MM.1S (cell line): ENCODE data around the gene GPX7.
"Not testable (repeated sequence)": the region's sequence is repeated elsewhere in the genome, so short reads cannot be mapped to it uniquely, and the experiment has no call there.

Experiments used
- DNase-seq: peaks from one replicate; pipeline ENCODE4 v3.0.0-alpha.2; 2015
- H2AFZ ChIP-seq: fragments of 300-600 bp; sonication (generic); 2 replicates; pipeline ENCODE4 v1.6.0; 2016; ENCODE audit warnings: antibody characterized with exemption, low read length
- H3F3A ChIP-seq: fragments of 300-600 bp; sonication (generic); 2 replicates; pipeline ENCODE4 v1.6.1; 2016; ENCODE audit warnings: mild to moderate bottlenecking, antibody characterized with exemption, low read length, moderate library complexity, mixed read lengths; ENCODE audit not compliant: insufficient read depth
- H3K27ac ChIP-seq: fragments of 300-600 bp; sonication (generic); 2 replicates; pipeline ENCODE4 v1.5.1; 2016; ENCODE audit warnings: mild to moderate bottlenecking, low read length
- H3K27me3 ChIP-seq: fragments of 300-600 bp; sonication (generic); replicated peaks from 2 replicates; pipeline ENCODE4 v1.6.0; 2016; ENCODE audit warnings: low read length; ENCODE audit not compliant: insufficient read depth
- H3K36me3 ChIP-seq: fragments of 300-600 bp; sonication (generic); replicated peaks from 2 replicates; pipeline ENCODE4 v1.6.1; 2016; ENCODE audit warnings: mild to moderate bottlenecking, low read length, mixed read lengths; ENCODE audit not compliant: insufficient read depth
- H3K4me1 ChIP-seq: fragments of 300-600 bp; sonication (generic); 2 replicates; pipeline ENCODE4 v1.6.1; 2016; ENCODE audit warnings: low read length, mixed read lengths
- H3K4me2 ChIP-seq: fragments of 300-600 bp; sonication (generic); 2 replicates; pipeline ENCODE4 v1.6.0; 2016; ENCODE audit warnings: low read depth, low read length
- H3K4me3 ChIP-seq: fragments of 300-600 bp; sonication (generic); 2 replicates; pipeline ENCODE4 v1.5.1; 2016; ENCODE audit warnings: low read length, mixed read lengths
- H3K79me2 ChIP-seq: fragments of 300-600 bp; sonication (generic); 2 replicates; pipeline ENCODE4 v1.6.1; 2016; ENCODE audit warnings: mixed run types, low read length, mixed read lengths
- H3K9ac ChIP-seq: fragments of 300-600 bp; sonication (generic); 2 replicates; pipeline ENCODE4 v1.6.1; 2016; ENCODE audit warnings: low read length, mixed read lengths
- H3K9me2 ChIP-seq: fragments of 300-600 bp; sonication (generic); replicated peaks from 2 replicates; pipeline ENCODE4 v1.6.1; 2016; ENCODE audit warnings: mild to moderate bottlenecking, low read length, mixed read lengths; ENCODE audit not compliant: insufficient read depth
- H3K9me3 ChIP-seq: fragments of 300-600 bp; sonication (generic); replicated peaks from 2 replicates; pipeline ENCODE4 v1.6.1; 2016; ENCODE audit warnings: mild to moderate bottlenecking, low read length, mixed read lengths; ENCODE audit not compliant: insufficient read depth
- H4K20me1 ChIP-seq: fragments of 300-600 bp; sonication (generic); 2 replicates; pipeline ENCODE4 v1.6.1; 2016; ENCODE audit warnings: mild to moderate bottlenecking, low read length, moderate library complexity, mixed read lengths; ENCODE audit not compliant: insufficient read depth
- CTCF ChIP-seq: fragments of 300-600 bp; sonication (generic); IDR thresholded peaks from 2 replicates; pipeline ENCODE4 v1.5.1; 2016; ENCODE audit warnings: antibody characterized with exemption, low read length, mixed read lengths
- EZH2 ChIP-seq: fragments of 300-600 bp; sonication (generic); optimal IDR thresholded peaks from 2 replicates; pipeline ENCODE3; 2017; ENCODE audit warnings: low read depth, mild to moderate bottlenecking, antibody characterized with exemption, low read length, mixed read lengths
- EZH2phosphoT487 ChIP-seq: fragments of 300-600 bp; sonication (generic); IDR thresholded peaks from 2 replicates; pipeline ENCODE4 v1.6.1; 2018; ENCODE audit warnings: antibody characterized with exemption, low read length

Gene GPX7

DNA sequence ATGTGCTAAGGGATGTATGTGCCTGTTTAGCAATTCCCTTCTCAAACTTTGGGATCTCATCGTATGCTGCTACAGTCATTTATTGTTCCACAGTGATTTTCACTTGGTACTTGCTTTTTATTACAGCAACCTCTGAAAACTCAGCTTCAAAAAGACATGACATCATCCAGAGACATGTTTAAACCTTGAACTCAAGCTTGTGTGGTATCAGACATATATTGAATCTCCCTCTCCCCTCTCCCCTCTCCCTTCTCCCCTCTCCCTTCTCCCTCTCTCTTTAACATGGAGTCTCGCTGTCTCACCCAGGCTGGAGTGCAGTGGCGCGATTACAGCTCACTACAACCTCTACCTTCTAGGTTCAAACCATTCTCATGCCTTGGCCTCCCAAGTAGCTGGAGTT, 29.8 kb upstream of the GPX7 start:
- H4K20me1 ChIP-seq: no peaks in the 10 kb centered on the region
- H3K27me3 ChIP-seq: no peaks in the 10 kb centered on the region
- no peak overlapping the region for H3K4me3 ChIP-seq
- H3K9me3 ChIP-seq: no peaks in the 10 kb centered on the region
- no peak overlapping the region for H2AFZ ChIP-seq
- no peaks in the 10 kb centered on the region for H3K9me2 ChIP-seq
- H3F3A ChIP-seq: no peaks in the 10 kb centered on the region
- H3K27ac ChIP-seq: no peak overlapping the region
- TF ChIP-seq CTCF: no peak
- TF ChIP-seq EZH2phosphoT487: no peak
- no peak for TF ChIP-seq EZH2
- no peak overlapping the region for H3K4me2 ChIP-seq
- DNase-seq: no peak
- H3K36me3 ChIP-seq: no peaks in the 10 kb centered on the region
- no peak overlapping the region for H3K9ac ChIP-seq
- H3K4me1 ChIP-seq: no peaks in the 10 kb centered on the region
- H3K79me2 ChIP-seq: no peaks in the 10 kb centered on the region

GRCh38 chr1:52574594-52574993, 27.6 kb upstream of the GPX7 start:
- Histone ChIP-seq H3K79me2 (no peaks in the 10 kb centered on the region), H3K4me2 (no peak overlapping the region), H3K9ac (no peak overlapping the region), H3K27me3 (no peaks in the 10 kb centered on the region), H3K9me2 (no peaks in the 10 kb centered on the region), H3K4me1 (no peaks in the 10 kb centered on the region), H2AFZ (no peak overlapping the region), H3K27ac (no peak overlapping the region), H3K9me3 (no peaks in the 10 kb centered on the region), H3F3A (no peaks in the 10 kb centered on the region), H3K4me3 (no peak overlapping the region), H4K20me1 (no peaks in the 10 kb centered on the region), H3K36me3 (no peaks in the 10 kb centered on the region)
- no peak for DNase-seq
- TF ChIP-seq CTCF (no peak), EZH2 (no peak), EZH2phosphoT487 (no peak)

DNA sequence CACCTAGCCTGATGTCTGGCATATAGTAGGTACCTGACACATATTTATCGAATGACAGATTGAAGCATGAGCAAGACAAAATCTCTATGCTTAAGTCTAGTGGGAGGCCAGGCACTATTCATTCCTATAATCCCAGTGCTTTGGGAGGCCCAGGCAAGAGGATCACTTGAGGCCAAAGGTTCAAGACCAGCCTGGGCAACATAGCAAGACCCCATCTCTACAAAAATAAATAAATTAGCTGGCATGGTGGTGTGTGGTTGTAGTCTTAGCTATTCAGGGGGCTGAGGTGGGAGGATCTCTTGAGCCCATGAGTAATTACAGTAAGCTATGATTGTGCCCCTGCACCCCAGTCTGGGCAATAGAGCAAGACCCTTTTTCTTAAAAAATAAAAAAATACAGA, 26.1 kb upstream of the GPX7 start:
- H3K27ac ChIP-seq: no peak overlapping the region
- TF ChIP-seq EZH2 (no peak), CTCF (no peak)
- H3K9me2 ChIP-seq: no peaks in the 10 kb centered on the region
- H3K4me3 ChIP-seq: no peak overlapping the region
- no peaks in the 10 kb centered on the region for H3K36me3 ChIP-seq
- H3K4me1 ChIP-seq: no peaks in the 10 kb centered on the region
- no peak for DNase-seq
- H3F3A ChIP-seq: no peaks in the 10 kb centered on the region
- no peaks in the 10 kb centered on the region for H3K9me3 ChIP-seq
- H3K4me2 ChIP-seq: no peak overlapping the region
- H3K79me2 ChIP-seq: no peaks in the 10 kb centered on the region
- H2AFZ ChIP-seq: no peak overlapping the region
- H4K20me1 ChIP-seq: no peaks in the 10 kb centered on the region
- no peaks in the 10 kb centered on the region for H3K27me3 ChIP-seq
- no peak overlapping the region for H3K9ac ChIP-seq

GRCh38 chr1:52578066-52578465, 24.1 kb upstream of the GPX7 start:
- H4K20me1 ChIP-seq, H3K36me3 ChIP-seq, H3K4me1 ChIP-seq, H3K9ac ChIP-seq, H3K79me2 ChIP-seq, H2AFZ ChIP-seq, H3F3A ChIP-seq, H3K4me3 ChIP-seq, H3K9me2 ChIP-seq, H3K27me3 ChIP-seq, H3K4me2 ChIP-seq, H3K27ac ChIP-seq, DNase-seq, H3K9me3 ChIP-seq: not testable (repeated sequence)
